Measurements from ENCODE around the gene ARHGEF10L.

DNA sequence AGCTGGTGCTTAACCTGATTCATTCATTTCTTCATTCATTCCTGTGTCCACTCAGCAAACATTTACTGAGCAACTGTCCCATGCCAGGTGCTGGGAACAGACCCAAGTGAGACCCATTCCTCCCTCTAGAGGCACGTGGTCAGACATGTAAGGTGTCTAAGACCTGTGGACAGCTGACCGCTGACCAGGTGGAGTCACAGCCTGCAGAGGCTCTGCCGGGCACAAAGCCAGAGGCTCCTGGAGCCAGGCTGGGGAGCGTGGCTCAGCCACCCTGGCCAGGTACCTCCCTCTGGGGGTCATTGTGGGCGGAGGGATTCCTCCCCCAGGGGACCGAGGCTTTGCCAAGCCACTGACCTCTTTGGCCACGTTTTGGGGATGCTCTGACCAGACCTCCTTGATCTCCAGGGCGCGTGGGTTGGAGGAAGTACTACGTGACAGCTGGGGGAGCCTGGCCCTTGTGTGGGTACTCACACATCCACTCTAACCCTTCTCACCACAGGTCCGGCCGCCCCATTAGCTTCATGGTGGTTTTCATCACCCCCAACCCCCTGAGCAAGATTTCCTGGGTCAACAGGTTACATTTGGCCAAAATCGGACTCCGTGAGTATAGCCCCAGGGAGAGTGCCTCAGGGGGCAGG, 100.3 kb downstream of the ARHGEF10L start:
- TF ChIP-seq, protein P1, sequence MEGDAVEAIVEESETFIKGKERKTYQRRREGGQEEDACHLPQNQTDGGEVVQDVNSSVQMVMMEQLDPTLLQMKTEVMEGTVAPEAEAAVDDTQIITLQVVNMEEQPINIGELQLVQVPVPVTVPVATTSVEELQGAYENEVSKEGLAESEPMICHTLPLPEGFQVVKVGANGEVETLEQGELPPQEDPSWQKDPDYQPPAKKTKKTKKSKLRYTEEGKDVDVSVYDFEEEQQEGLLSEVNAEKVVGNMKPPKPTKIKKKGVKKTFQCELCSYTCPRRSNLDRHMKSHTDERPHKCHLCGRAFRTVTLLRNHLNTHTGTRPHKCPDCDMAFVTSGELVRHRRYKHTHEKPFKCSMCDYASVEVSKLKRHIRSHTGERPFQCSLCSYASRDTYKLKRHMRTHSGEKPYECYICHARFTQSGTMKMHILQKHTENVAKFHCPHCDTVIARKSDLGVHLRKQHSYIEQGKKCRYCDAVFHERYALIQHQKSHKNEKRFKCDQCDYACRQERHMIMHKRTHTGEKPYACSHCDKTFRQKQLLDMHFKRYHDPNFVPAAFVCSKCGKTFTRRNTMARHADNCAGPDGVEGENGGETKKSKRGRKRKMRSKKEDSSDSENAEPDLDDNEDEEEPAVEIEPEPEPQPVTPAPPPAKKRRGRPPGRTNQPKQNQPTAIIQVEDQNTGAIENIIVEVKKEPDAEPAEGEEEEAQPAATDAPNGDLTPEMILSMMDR (IDR thresholded peaks at IDR 0.05), result no peak
- no peak for TF ChIP-seq POLR2A (IDR thresholded peaks at IDR 0.05)
